ENCODE measurements around the gene CTTNBP2.

DNA sequence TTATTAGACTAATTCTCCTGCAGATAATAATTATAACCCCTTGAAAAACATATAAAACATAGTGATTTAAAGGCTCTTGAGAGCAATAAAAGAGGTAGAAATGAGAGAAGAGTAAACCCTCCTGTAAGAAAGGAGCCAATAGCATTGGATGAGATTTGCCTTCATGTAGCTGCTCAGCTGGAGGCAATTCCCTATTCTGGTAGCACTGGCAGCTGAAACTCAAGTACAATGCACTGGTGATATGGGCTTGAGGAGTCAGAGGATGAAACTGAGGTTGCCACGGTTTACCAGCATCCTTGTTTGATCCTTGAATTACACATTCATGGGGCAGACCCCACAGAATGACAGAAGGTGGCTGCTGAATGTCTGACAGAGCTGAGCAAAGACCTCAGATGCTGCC lies 76.4 kb downstream of the CTTNBP2 start:
- TF ChIP-seq, protein P1, sequence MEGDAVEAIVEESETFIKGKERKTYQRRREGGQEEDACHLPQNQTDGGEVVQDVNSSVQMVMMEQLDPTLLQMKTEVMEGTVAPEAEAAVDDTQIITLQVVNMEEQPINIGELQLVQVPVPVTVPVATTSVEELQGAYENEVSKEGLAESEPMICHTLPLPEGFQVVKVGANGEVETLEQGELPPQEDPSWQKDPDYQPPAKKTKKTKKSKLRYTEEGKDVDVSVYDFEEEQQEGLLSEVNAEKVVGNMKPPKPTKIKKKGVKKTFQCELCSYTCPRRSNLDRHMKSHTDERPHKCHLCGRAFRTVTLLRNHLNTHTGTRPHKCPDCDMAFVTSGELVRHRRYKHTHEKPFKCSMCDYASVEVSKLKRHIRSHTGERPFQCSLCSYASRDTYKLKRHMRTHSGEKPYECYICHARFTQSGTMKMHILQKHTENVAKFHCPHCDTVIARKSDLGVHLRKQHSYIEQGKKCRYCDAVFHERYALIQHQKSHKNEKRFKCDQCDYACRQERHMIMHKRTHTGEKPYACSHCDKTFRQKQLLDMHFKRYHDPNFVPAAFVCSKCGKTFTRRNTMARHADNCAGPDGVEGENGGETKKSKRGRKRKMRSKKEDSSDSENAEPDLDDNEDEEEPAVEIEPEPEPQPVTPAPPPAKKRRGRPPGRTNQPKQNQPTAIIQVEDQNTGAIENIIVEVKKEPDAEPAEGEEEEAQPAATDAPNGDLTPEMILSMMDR (IDR thresholded peaks at IDR 0.05 in 8 of 11, conservative IDR thresholded peaks at IDR 0.05 in 3 of 11) = no peak
- TF ChIP-seq POLR2A (IDR thresholded peaks at IDR 0.05) (no peak), POLR2AphosphoS5 (IDR thresholded peaks at IDR 0.05) (no peak)

Measured in spleen (tissue), 7 donors.